Glutamatergic neuron (in vitro differentiated cells): ENCODE data around the gene CTNNBIP1. TPM values are rescaled to one million over a fixed set of nuclear protein-coding genes. Genes with fewer than 3 reads are reported as not detected.

Experiments
- DNase-seq: peaks from one replicate; pipeline ENCODE4 v3.0.0; 2022
- H3K27ac Mint-ChIP-seq: one replicate; pipeline ENCODE4 v1.8.0; 2020; ENCODE audit warnings: mild to moderate bottlenecking, mixed read lengths, inconsistent platforms; ENCODE audit not compliant: unreplicated experiment
- H3K27me3 Mint-ChIP-seq: one replicate; pipeline ENCODE4 v1.8.0; 2020; ENCODE audit warnings: mild to moderate bottlenecking, moderate library complexity, mixed read lengths, inconsistent platforms; ENCODE audit not compliant: unreplicated experiment
- H3K36me3 Mint-ChIP-seq: one replicate; pipeline ENCODE4 v1.8.0; 2020; ENCODE audit warnings: mild to moderate bottlenecking, mixed read lengths, inconsistent platforms; ENCODE audit not compliant: unreplicated experiment
- H3K4me1 Mint-ChIP-seq: one replicate; pipeline ENCODE4 v1.8.0; 2020; ENCODE audit warnings: mild to moderate bottlenecking, low read depth, mixed read lengths, inconsistent platforms; ENCODE audit not compliant: unreplicated experiment
- H3K4me3 Mint-ChIP-seq: one replicate; pipeline ENCODE4 v1.8.0; 2020; ENCODE audit warnings: mild to moderate bottlenecking, mixed read lengths, inconsistent platforms; ENCODE audit not compliant: unreplicated experiment
- H3K9me3 Mint-ChIP-seq: one replicate; pipeline ENCODE4 v1.8.0; 2020; ENCODE audit warnings: mild to moderate bottlenecking, moderate library complexity, mixed read lengths, inconsistent platforms; ENCODE audit not compliant: unreplicated experiment
- total RNA-seq: library from RNA; stranded (reverse); fragmentation: NEBNext Ultra II Directional; extraction: Animal tissue kit (Norgen Biotek cat#: 25700); gene quantifications from one replicate; pipeline ENCODE4 v1.2.1, GENCODE V29; 2021; ENCODE audit not compliant: unreplicated experiment
- TF ChIP-seq, protein P1 (sequence below): fragments of 200-600 bp; sonication (generic); IDR thresholded peaks from one replicate; pipeline ENCODE4 v1.5.0; 2021; ENCODE audit not compliant: partially characterized antibody, unreplicated experiment

The CTNNBIP1 gene
- total RNA-seq, 1 donor from 2014 or later: 50.7 TPM

- H3K36me3 Mint-ChIP-seq: no peaks in the 10 kb centered on the region
- peak overlapping the region; percentile 91 for H3K27ac Mint-ChIP-seq
- peaks cover 15% of the 10 kb centered on the region for H3K9me3 Mint-ChIP-seq
- H3K4me3 Mint-ChIP-seq: peak overlapping the region; percentile 94
- H3K27me3 Mint-ChIP-seq: peaks cover 23% of the 10 kb centered on the region
- peak; percentile 42 for DNase-seq
- TF ChIP-seq, protein P1, sequence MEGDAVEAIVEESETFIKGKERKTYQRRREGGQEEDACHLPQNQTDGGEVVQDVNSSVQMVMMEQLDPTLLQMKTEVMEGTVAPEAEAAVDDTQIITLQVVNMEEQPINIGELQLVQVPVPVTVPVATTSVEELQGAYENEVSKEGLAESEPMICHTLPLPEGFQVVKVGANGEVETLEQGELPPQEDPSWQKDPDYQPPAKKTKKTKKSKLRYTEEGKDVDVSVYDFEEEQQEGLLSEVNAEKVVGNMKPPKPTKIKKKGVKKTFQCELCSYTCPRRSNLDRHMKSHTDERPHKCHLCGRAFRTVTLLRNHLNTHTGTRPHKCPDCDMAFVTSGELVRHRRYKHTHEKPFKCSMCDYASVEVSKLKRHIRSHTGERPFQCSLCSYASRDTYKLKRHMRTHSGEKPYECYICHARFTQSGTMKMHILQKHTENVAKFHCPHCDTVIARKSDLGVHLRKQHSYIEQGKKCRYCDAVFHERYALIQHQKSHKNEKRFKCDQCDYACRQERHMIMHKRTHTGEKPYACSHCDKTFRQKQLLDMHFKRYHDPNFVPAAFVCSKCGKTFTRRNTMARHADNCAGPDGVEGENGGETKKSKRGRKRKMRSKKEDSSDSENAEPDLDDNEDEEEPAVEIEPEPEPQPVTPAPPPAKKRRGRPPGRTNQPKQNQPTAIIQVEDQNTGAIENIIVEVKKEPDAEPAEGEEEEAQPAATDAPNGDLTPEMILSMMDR: no peak
- H3K4me1 Mint-ChIP-seq: peaks cover 29% of the 10 kb centered on the region
Measured at GRCh38 chr1:9822897-9823692, 87.0 kb downstream of the CTNNBIP1 start.

- TF ChIP-seq, protein P1: no peak
- Mint-ChIP-seq H3K4me3 (peak overlapping the region; percentile 94), H3K27me3 (peaks cover 20% of the 10 kb centered on the region), H3K36me3 (no peaks in the 10 kb centered on the region), H3K4me1 (peaks cover 29% of the 10 kb centered on the region), H3K9me3 (peaks cover 15% of the 10 kb centered on the region), H3K27ac (peak overlapping the region; percentile 91)
- DNase-seq: no peak
Measured at GRCh38 chr1:9822490-9822889, 87.6 kb downstream of the CTNNBIP1 start.

- H3K4me3 Mint-ChIP-seq: peak overlapping the region; percentile 94
- no peak overlapping the region for H3K27ac Mint-ChIP-seq
- TF ChIP-seq, protein P1: no peak
- DNase-seq: no peak
- H3K9me3 Mint-ChIP-seq: peaks cover 15% of the 10 kb centered on the region
- H3K4me1 Mint-ChIP-seq: peaks cover 29% of the 10 kb centered on the region
- peaks cover 20% of the 10 kb centered on the region for H3K27me3 Mint-ChIP-seq
- H3K36me3 Mint-ChIP-seq: no peaks in the 10 kb centered on the region
Measured at GRCh38 chr1:9821710-9822109, 88.4 kb downstream of the CTNNBIP1 start.

- Mint-ChIP-seq H3K9me3 (peaks cover 12% of the 10 kb centered on the region), H3K36me3 (no peaks in the 10 kb centered on the region), H3K27ac (peak overlapping the region; percentile 67), H3K4me3 (peak overlapping the region; percentile 33), H3K27me3 (peaks cover 17% of the 10 kb centered on the region), H3K4me1 (peaks cover 27% of the 10 kb centered on the region)
- TF ChIP-seq, protein P1: no peak
- DNase-seq: no peak
Measured at GRCh38 chr1:9820521-9820920, 89.5 kb downstream of the CTNNBIP1 start.

DNA sequence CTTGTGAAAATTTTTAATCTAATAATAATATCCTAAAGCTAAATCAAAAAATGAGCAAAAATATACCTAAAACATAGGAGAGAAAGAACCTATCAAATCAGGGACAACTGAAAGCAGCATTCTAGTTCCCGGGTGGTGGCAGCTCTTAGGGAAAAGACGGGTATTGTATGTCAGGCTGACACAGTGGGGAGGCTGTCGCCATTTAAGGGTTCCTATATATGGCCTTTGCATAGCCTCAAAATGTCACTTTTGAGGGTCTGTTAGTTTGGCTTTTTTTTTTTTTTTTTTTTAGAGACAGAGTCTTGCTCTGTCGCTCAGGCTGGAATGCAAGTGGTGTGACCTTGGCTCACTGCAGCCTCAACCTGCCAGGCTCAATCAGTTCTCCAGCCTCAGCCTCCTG is 92.3 kb downstream of the CTNNBIP1 start:
- peaks cover 4% of the 10 kb centered on the region for H3K9me3 Mint-ChIP-seq
- no peaks in the 10 kb centered on the region for H3K36me3 Mint-ChIP-seq
- peak overlapping the region; percentile 43 for H3K27ac Mint-ChIP-seq
- no peak for DNase-seq
- TF ChIP-seq, protein P1: no peak
- H3K4me1 Mint-ChIP-seq: peaks cover 24% of the 10 kb centered on the region
- H3K4me3 Mint-ChIP-seq: no peak overlapping the region
- H3K27me3 Mint-ChIP-seq: peaks cover 7% of the 10 kb centered on the region
